Glomerular visceral epithelial cell (primary cell): Measurements from ENCODE around the gene MCC.

Source experiments
- DNase-seq: peaks from one replicate; pipeline ENCODE4 v3.0.0-alpha.2; 2016; ENCODE audit errors: extremely low spot score

Gene MCC

GRCh38 chr5:113367586-113367985 lies 120.7 kb downstream of the MCC start:
- no peak for DNase-seq

- DNase-seq = no peak
Measured at GRCh38 chr5:113364466-113364865, 123.8 kb downstream of the MCC start.

GRCh38 chr5:113361701-113362100 lies 126.6 kb downstream of the MCC start:
- no peak for DNase-seq

- no peak for DNase-seq
Measured at GRCh38 chr5:113359419-113359818, 128.8 kb downstream of the MCC start.

GRCh38 chr5:113358696-113359095 lies 129.6 kb downstream of the MCC start:
- DNase-seq = no peak

GRCh38 chr5:113357696-113358476 lies 130.4 kb downstream of the MCC start:
- no peak for DNase-seq

- DNase-seq = no peak
Measured at GRCh38 chr5:113356487-113356886, 131.8 kb downstream of the MCC start.

GRCh38 chr5:113354055-113354454 lies 134.2 kb downstream of the MCC start:
- DNase-seq = peak; percentile 78

GRCh38 chr5:113347572-113347971 lies 140.7 kb downstream of the MCC start:
- no peak for DNase-seq

GRCh38 chr5:113344973-113345940 lies 143.0 kb downstream of the MCC start:
- DNase-seq = peak; percentile 58

- no peak for DNase-seq
Measured at GRCh38 chr5:113343343-113343742, 144.9 kb downstream of the MCC start.

- DNase-seq = no peak
Measured at GRCh38 chr5:113340537-113340936, 147.7 kb downstream of the MCC start.

- DNase-seq = no peak
Measured at GRCh38 chr5:113338628-113339027, 149.6 kb downstream of the MCC start.

GRCh38 chr5:113337515-113338415 lies 150.5 kb downstream of the MCC start:
- DNase-seq = no peak

- peak; percentile 63 for DNase-seq
Measured at GRCh38 chr5:113336975-113337374, 151.3 kb downstream of the MCC start.

GRCh38 chr5:113333411-113333810 lies 154.8 kb downstream of the MCC start:
- no peak for DNase-seq

- peak; percentile 54 for DNase-seq
Measured at GRCh38 chr5:113331209-113331551, 157.1 kb downstream of the MCC start.

GRCh38 chr5:113330533-113331208 lies 157.6 kb downstream of the MCC start:
- DNase-seq = peak; percentile 58

GRCh38 chr5:113329981-113330380 lies 158.3 kb downstream of the MCC start:
- DNase-seq = no peak

- DNase-seq = peak; percentile 87
Measured at GRCh38 chr5:113325054-113325453, 163.2 kb downstream of the MCC start.

- DNase-seq = no peak
Measured at GRCh38 chr5:113321276-113321675, 167.0 kb downstream of the MCC start.
